ENCODE data around the gene NCKAP5. TPM values are rescaled to one million over a fixed set of nuclear protein-coding genes. Genes with fewer than 3 reads are reported as not detected.

NCKAP5 gene
- total and polyA plus RNA-seq, 2 of the 13 experiments (the other 11 are each of a cell fraction or from before 2014, with no cell fraction given) = 0.01 TPM; not detected in 1

- H3K4me3 ChIP-seq (replicated peaks in 1 of 3; ENCODE audit: insufficient read depth in 1 of 3, low read depth in 2 of 3, low read length in 3 of 3) = no peak overlapping the region
- DNase-seq (ENCODE audit: low spot score) (no peak), ATAC-seq (no peak), FAIRE-seq (no peak)
- POLR2A ChIA-PET = no interaction called here
- no peak overlapping the region for H3K9ac ChIP-seq (ENCODE audit: insufficient read depth, low read depth, low read length)
- in situ Hi-C loops (cut with HindIII; ENCODE audit: extremely low pct_ligation_motif_present, low pct_unique_long_range_greater_than_20kb) (no loop called here), intact Hi-C loops (cut with micrococcal nuclease; ENCODE audit: unreplicated experiment) (no loop called here)
- no peak overlapping the region for H2AFZ ChIP-seq (ENCODE audit: low read length)
- no peak overlapping the region for H3K4me2 ChIP-seq (ENCODE audit: low read depth, low read length)
- peaks cover 24% of the 10 kb centered on the region; the same call in 1 of the 2 replicates for H3K9me3 ChIP-seq (ENCODE audit: low read length)
- BruUV-seq (replicated peaks) = no TSS peak
- H3K27ac ChIP-seq (ENCODE audit: extremely low read length, insufficient read depth, low read length) = no peak overlapping the region
- H4K20me1 ChIP-seq (ENCODE audit: insufficient read depth, low read length) = no peaks in the 10 kb centered on the region
- H3K36me3 ChIP-seq (replicated peaks in 1 of 2; ENCODE audit: control insufficient read depth in 1 of 2, insufficient read depth in 2 of 2, low read length in 2 of 2) = no peaks in the 10 kb centered on the region
- H3K79me2 ChIP-seq (ENCODE audit: insufficient read depth, low read length) = no peaks in the 10 kb centered on the region
- WGBS (ENCODE audit: low lambda C conversion rate) = 11% methylated on average over 7 of the region's 7 CpGs
- H3K27me3 ChIP-seq (ENCODE audit: control insufficient read depth in 1 of 2, insufficient read depth in 2 of 2, low read length in 2 of 2) = no peaks in the 10 kb centered on the region
- no peak for TF ChIP-seq NFE2L1 (CRISPR knock-in tag; IDR thresholded peaks at IDR 0.05; ENCODE audit: borderline replicate concordance)
- no peak for TF ChIP-seq ZNF282 (IDR thresholded peaks at IDR 0.05; ENCODE audit: partially characterized antibody)
- TF ChIP-seq TCF7L2 (IDR thresholded peaks at IDR 0.05; ENCODE audit: low read depth, low read length) = no peak
- TF ChIP-seq MBNL3 (CRISPR knock-in tag; conservative IDR thresholded peaks at IDR 0.05) = no peak
- TF ChIP-seq ZNF383 (CRISPR knock-in tag; IDR thresholded peaks at IDR 0.05; ENCODE audit: borderline replicate concordance) = no peak
- no peak for TF ChIP-seq ZNF761 (CRISPR knock-in tag; conservative IDR thresholded peaks at IDR 0.05)
- no peak for TF ChIP-seq IRF2 (CRISPR knock-in tag; IDR thresholded peaks at IDR 0.05)
- TF ChIP-seq, protein P1, sequence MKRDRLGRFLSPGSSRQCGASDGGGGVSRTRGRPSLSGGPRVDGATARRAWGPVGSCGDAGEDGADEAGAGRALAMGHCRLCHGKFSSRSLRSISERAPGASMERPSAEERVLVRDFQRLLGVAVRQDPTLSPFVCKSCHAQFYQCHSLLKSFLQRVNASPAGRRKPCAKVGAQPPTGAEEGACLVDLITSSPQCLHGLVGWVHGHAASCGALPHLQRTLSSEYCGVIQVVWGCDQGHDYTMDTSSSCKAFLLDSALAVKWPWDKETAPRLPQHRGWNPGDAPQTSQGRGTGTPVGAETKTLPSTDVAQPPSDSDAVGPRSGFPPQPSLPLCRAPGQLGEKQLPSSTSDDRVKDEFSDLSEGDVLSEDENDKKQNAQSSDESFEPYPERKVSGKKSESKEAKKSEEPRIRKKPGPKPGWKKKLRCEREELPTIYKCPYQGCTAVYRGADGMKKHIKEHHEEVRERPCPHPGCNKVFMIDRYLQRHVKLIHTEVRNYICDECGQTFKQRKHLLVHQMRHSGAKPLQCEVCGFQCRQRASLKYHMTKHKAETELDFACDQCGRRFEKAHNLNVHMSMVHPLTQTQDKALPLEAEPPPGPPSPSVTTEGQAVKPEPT (CRISPR knock-in tag; IDR thresholded peaks at IDR 0.05; ENCODE audit: low read depth) = no peak
- TF ChIP-seq SMYD3 (CRISPR knock-in tag; IDR thresholded peaks at IDR 0.05) = no peak
- CTCF ChIA-PET (ENCODE audit: low intra/inter-chr PET ratio, low total read pairs) = no interaction called here
- no peaks in the 10 kb centered on the region for H3K4me1 ChIP-seq (ENCODE audit: insufficient read depth, low read length)
These were observed 672.2 kb downstream of the NCKAP5 start for GRCh38 chr2:132896073-132896472.

Measured in HepG2 (cell line).